HG03103 (cell line): Measurements from ENCODE around the gene CDH1.

ENCODE experiments used
- ATAC-seq: cut with Tn5 transposase; IDR thresholded peaks from one replicate; pipeline ENCODE4 v1.9.1; 2021; ENCODE audit warnings: low read depth; ENCODE audit not compliant: unreplicated experiment

CDH1 gene

GRCh38 chr16:68731637-68732036, 5.5 kb upstream of the CDH1 start:
- no peak for ATAC-seq

- ATAC-seq, result no peak
Measured at GRCh38 chr16:68732042-68732680, 4.9 kb upstream of the CDH1 start.

DNA sequence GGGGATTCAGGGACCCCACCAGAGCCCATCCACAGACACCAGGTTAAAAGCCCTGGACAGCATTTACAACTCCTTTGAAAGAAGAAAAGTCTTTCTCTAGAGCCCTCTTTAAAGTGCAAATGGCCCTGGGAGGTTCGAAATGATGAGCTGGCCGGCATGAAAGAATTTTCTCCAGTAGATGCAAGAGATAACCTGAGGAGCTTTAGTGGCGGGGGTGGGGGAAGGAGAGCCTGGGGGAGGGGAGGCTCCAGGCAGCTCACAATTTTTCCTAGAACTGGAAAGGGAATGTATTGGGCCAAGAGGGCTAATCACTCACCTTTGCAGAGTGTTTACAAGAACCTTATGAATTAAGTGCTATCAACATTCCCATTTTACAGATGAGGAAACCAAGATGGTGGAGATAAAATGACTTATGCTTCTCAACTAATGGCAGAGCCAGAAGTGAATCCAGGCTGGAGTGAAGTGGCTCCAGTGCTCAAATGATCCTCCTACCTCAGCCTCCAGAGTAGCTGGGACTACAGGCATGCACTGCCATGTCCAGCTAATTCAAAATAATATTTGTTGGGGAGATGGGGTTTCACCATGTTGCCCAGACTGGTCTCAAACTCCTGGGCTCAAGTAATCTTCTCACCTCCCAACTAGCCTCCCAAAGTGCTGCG, 4.2 kb upstream of the CDH1 start:
- ATAC-seq, result no peak

GRCh38 chr16:68733570-68733969, 3.5 kb upstream of the CDH1 start:
- no peak for ATAC-seq

DNA sequence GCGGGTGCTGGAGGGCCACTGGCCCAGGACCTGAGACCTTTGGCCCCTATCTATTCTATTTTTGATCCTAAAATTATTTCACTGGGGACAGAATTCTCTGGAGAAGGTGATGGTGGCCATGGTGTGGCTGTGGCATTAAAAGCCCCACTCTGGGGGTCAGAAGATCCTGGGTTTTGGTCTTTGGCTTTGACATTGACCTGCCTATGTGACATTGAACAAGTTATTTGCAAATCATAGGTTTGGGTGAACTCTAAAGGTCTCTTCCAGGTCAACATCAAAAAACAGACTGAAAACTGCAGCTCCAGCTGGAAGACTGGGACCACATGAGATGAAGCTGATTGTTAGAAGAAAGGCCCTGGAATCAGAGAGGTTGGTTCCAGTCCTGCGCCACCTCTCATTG, 2.3 kb upstream of the CDH1 start:
- ATAC-seq, result no peak

DNA sequence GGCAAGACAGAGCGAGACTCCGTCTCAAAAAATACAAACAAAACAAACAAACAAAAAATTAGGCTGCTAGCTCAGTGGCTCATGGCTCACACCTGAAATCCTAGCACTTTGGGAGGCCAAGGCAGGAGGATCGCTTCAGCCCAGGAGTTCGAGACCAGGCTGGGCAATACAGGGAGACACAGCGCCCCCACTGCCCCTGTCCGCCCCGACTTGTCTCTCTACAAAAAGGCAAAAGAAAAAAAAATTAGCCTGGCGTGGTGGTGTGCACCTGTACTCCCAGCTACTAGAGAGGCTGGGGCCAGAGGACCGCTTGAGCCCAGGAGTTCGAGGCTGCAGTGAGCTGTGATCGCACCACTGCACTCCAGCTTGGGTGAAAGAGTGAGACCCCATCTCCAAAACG, 531 bp upstream of the CDH1 start:
- ATAC-seq, result no peak

DNA sequence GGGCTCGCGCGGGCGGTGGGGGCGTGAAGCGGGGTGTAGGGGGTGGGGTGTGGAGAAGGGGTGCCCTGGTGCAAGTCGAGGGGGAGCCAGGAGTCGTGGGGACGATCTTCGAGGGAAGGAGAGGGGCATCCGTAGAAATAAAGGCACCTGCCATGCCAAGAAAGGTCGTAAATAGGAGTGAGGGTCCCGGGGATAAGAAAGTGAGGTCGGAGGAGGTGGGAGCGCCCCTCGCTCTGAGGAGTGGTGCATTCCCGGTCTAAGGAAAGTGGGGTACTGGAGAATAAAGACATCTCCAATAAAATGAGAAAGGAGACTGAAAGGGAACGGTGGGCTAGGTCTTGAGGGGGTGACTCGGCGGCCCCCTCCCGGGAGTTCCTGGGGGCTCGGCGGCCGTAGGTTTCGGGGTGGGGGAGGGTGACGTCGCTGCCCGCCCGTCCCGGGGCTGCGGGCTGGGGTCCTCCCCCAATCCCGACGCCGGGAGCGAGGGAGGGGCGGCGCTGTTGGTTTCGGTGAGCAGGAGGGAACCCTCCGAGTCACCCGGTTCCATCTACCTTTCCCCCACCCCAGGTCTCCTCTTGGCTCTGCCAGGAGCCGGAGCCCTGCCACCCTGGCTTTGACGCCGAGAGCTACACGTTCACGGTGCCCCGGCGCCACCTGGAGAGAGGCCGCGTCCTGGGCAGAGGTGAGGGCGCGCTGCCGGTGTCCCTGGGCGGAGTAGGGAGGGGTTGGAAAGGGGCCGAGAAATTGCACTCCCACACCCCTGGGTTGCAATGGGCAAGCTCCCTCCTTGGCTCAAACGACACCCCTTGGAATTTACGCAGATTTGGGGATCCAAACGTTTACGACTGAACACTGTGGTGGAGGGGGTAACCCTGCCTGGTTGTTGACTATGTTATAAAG, 888 bp downstream of the CDH1 start:
- no peak for ATAC-seq

- ATAC-seq, result no peak
Measured at GRCh38 chr16:68739964-68740627, 3.0 kb downstream of the CDH1 start.

DNA sequence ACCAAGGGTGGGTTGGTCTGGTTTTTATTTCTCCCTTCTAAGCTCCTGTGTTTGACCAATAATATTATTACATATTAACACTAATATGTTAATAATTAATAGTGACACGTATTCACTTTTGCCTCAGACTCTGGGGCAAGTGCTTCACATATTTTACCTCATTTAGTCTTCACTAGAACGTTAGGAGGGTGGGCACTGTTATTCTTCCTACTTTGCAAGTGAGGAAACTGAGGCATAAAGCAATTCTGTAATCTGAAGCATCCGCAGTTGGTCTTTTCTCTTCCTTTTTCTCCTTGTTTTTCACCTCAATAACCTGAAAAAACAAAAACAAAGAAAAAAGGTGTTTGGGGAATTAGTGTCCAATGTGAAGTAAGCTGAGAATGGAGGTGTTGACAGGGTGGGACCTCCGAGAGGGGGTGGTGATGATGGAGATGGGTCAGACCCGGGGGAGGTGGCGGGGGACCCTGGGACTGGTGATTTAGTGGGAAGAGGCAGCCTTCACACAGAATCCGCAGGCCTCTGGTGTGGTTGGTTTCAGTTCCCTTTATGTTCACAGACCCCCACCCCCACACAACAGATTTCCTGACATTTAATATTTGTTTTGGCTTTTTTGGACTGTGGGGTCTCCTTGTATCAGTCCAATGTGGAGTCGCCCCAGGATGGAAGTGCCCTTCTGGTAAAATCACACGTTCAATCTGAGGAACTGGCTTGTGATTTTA, 3.7 kb downstream of the CDH1 start:
- no peak for ATAC-seq

DNA sequence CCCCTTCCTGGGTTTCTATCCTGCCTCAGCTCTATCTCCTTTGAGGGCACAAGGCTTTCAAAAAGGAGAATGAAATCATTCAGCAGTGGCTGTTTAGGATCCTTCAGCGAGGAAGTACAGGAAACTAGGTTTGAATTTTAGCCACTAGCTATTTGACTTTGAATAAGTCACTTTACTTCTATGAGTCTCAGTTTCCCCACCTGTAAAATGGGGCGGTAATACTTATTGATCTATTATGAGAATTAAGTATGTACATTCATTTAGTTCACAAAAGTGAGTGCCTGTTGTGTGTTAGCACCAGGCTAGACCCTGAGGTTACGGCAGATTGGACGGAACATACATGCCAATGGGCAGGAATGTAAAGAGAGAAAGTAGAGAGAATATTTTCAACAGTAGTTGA, 6.6 kb downstream of the CDH1 start:
- ATAC-seq, result no peak

GRCh38 chr16:68744744-68745280, 7.7 kb downstream of the CDH1 start:
- ATAC-seq, result no peak

- ATAC-seq, result no peak
Measured at GRCh38 chr16:68746951-68747350, 9.9 kb downstream of the CDH1 start.

- no peak for ATAC-seq
Measured at GRCh38 chr16:68749432-68749831, 12.3 kb downstream of the CDH1 start.

DNA sequence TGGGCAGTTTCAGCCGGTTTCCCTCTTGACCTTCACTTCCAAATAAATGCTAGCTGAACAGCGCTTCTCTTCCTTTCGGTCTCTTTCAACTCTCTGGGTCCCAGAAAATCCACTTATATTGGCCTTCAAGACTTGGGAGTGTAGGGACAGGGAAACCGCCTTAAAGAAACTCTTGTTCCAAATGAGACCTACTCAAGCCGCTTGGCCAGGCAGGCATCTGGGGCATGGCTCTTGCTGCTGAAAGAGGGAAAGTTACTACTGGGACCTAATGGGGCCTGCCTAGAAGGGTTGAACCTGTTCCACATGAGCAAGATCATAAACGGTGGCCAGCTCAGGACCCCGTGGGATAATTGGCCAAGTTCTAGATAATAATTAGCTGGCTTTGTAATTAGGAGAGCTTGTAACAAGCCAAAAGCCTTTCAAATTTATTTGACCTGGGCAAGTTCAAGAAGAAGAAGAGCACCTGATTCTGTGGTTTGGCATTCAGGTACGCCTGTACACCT, 13.2 kb downstream of the CDH1 start:
- ATAC-seq, result no peak

DNA sequence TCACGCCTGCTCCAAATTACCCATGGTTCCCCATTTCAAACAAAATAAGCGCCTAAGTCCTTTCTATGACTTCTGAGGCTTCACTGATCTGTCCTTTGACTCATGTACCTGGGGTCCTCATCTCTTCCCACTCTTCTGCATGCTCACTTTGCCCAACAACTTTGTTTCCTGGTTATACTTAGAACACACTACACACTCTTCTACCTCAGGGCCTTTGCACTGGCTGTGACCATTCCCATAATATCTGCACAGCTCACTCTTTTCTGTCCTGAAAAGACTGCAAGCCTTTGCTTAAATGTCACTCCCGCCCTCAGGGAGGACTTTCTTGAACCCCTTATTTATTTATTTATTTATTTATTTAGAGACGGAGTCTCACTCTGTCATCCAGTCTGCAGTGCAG, 14.1 kb downstream of the CDH1 start:
- no peak for ATAC-seq

DNA sequence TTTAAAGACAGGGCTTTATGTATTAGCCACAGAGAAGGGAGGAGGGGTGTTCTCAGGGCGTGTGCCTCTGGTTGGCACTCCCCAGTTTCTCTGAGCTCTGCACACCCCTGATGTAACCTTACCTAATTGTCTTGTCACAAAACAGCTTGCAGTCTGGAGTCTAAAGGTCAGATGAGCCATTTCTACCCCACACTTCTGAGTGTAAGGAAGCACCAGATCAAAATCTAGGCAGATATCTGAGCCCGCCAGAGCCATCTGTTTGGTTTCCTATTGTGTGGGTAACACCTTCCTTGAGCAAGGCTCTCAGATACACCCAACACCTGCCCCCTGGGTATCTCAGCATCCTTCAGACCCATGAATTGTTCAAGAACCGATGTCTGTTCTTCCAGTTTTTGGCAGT, 15.5 kb downstream of the CDH1 start:
- no peak for ATAC-seq

DNA sequence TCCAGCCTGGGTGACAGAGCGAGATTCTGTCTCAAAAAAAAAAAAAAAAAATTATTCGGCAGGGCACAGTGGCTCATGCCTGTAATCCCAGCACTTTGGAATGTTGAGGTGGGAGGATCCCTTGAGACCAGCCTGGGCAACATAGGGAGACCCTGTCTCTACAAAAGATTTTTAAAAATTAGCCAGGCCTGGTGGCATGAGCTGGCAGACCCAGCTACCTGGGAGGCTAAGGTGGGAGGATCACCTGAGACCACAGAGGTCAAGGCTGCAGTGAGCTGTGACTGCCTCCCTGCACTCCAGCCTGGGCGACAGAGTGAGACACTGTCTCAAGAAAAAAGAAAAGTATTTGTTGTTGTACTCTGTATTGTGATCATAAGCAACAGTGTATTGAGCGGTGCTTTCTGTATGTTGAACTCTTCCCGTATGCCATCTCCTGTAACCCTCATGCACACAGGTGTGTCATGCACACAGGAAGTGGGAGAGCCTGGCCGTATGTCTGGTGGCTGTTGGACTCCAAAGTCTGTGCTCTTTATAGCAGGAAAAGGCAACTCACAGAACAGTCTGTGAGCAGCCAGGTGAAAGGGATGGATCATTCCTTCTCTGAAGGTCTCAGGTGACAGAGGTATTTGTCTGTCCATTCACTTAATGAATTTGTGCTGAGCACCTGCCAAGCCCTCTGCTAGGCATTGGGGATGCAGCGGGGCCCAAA, 17.1 kb downstream of the CDH1 start:
- no peak for ATAC-seq

- peak; percentile 60 for ATAC-seq
Measured at GRCh38 chr16:68756239-68756915, 19.3 kb downstream of the CDH1 start.

- ATAC-seq, result no peak
Measured at GRCh38 chr16:68757625-68757935, 20.5 kb downstream of the CDH1 start.
